A673 (cell line): ENCODE measurements around the gene RPS6KA1. TPM values are rescaled to one million over a fixed set of nuclear protein-coding genes. Genes with fewer than 3 reads are reported as not detected.

Experiments used
- BruUV-seq: library from RNA; stranded (reverse); fragments of 400-500 nt; replicated peaks from 2 replicates; lab custom pipeline; 2021; lab: Mats Ljungman, UMichigan
- CTCF ChIA-PET: fragments of 300-600 bp; sonication (Branson Sonifier 250); formaldehyde crosslinking; loops from one replicate; lab custom pipeline; 2022; ENCODE audit warnings: antibody characterized with exemption; lab: Charles Lee
- POLR2A ChIA-PET: fragments of 300-600 bp; sonication (Branson Sonifier 250); formaldehyde crosslinking; loops from one replicate; lab custom pipeline; 2022; ENCODE audit warnings: antibody characterized with exemption; ENCODE audit not compliant: low non-redundant PET; lab: Charles Lee
- DNase-seq: peaks from one replicate; pipeline ENCODE4 v3.0.0-alpha.2; 2015; ENCODE audit warnings: low spot score
- H3K27ac ChIP-seq: fragments of 200-600 bp; sonication (generic); 2 replicates; pipeline ENCODE4 v1.5.1; 2016; ENCODE audit warnings: mixed run types, low read depth, mild to moderate bottlenecking, mixed read lengths, antibody characterized with exemption, low read length; ENCODE audit not compliant: poor library complexity, severe bottlenecking
- H3K27me3 ChIP-seq: fragments of 200-600 bp; sonication (generic); replicated peaks from 2 replicates; pipeline ENCODE4 v1.6.1; 2017; ENCODE audit warnings: mixed run types, low read depth, mild to moderate bottlenecking, mixed read lengths, antibody characterized with exemption, low read length; ENCODE audit not compliant: insufficient read depth, poor library complexity
- H3K36me3 ChIP-seq: fragments of 200-600 bp; sonication (generic); 2 replicates; pipeline ENCODE4 v1.6.1; 2016; ENCODE audit warnings: mixed run types, mild to moderate bottlenecking, mixed read lengths, antibody characterized with exemption, low read length; ENCODE audit not compliant: insufficient read depth, poor library complexity, severe bottlenecking
- H3K4me1 ChIP-seq: fragments of 200-600 bp; sonication (generic); 2 replicates; pipeline ENCODE4 v1.6.1; 2017; ENCODE audit warnings: mixed run types, mild to moderate bottlenecking, mixed read lengths, antibody characterized with exemption, low read length; ENCODE audit not compliant: insufficient read depth, poor library complexity, severe bottlenecking
- H3K4me3 ChIP-seq: fragments of 200-600 bp; sonication (generic); 2 replicates; pipeline ENCODE4 v1.5.1; 2016; ENCODE audit warnings: low read depth, mixed run types, mild to moderate bottlenecking, mixed read lengths, low read length; ENCODE audit not compliant: poor library complexity, severe bottlenecking
- H3K9me3 ChIP-seq: fragments of 200-600 bp; sonication (generic); 2 replicates; pipeline ENCODE4 v1.6.1; 2016; ENCODE audit warnings: mixed run types, low read depth, mild to moderate bottlenecking, mixed read lengths, antibody characterized with exemption, low read length; ENCODE audit not compliant: poor library complexity, severe bottlenecking
- CTCF ChIP-seq: fragments of 300-800, 200-600 bp; sonication (generic); conservative IDR thresholded peaks from 2 replicates; pipeline ENCODE4 v1.5.1; 2017; ENCODE audit warnings: low read depth, mild to moderate bottlenecking, antibody characterized with exemption, low read length, moderate library complexity, mixed read lengths
- EZH2 ChIP-seq: fragments of 200-600 bp; sonication (generic); IDR thresholded peaks from 2 replicates; pipeline ENCODE4 v1.6.1; 2017; ENCODE audit warnings: borderline replicate concordance, low read depth, mild to moderate bottlenecking, mixed read lengths, antibody characterized with exemption, low read length; ENCODE audit not compliant: poor library complexity, severe bottlenecking
- intact Hi-C: fragments of 100-400 bp; cut with micrococcal nuclease; formaldehyde crosslinking; loops from one replicate; pipeline ENCODE4 v1.10.0; 2022; ENCODE audit not compliant: unreplicated experiment
- total RNA-seq: library from RNA; stranded (reverse); gene quantifications from 2 replicates; pipeline ENCODE4 v1.2.3, GENCODE V29; 2021

Gene RPS6KA1
- total RNA-seq, 1 experiment from 2014 or later, result 6.3 TPM

DNA sequence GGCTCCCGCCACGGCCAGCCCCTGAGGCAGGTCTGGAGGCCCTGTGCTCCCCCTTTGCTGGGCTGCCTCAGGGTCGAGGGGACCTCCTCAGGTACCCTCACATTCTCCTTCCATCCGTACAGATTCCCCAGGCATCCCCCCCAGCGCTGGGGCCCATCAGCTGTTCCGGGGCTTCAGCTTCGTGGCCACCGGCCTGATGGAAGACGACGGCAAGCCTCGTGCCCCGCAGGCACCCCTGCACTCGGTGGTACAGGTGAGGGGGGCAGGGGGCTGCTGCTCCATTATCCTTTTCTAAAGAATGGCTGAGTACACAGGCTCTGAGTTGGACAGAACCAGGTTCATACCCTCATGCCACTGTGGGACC, 29.1 kb downstream of the RPS6KA1 start:
- Histone ChIP-seq H3K27ac (no peak overlapping the region), H3K36me3 (no peaks in the 10 kb centered on the region), H3K4me3 (no peak overlapping the region), H3K27me3 (no peaks in the 10 kb centered on the region), H3K9me3 (no peaks in the 10 kb centered on the region), H3K4me1 (no peaks in the 10 kb centered on the region)
- ChIA-PET POLR2A (no interaction called here), CTCF (no interaction called here)
- intact Hi-C loops, result no loop called here
- no peak for TF ChIP-seq EZH2
- TF ChIP-seq CTCF, result no peak
- no TSS peak for BruUV-seq
- no peak for DNase-seq

- Histone ChIP-seq H3K27ac (no peak overlapping the region), H3K36me3 (no peaks in the 10 kb centered on the region), H3K4me1 (no peaks in the 10 kb centered on the region), H3K27me3 (no peaks in the 10 kb centered on the region), H3K9me3 (no peaks in the 10 kb centered on the region), H3K4me3 (no peak overlapping the region)
- intact Hi-C loops, result no loop called here
- DNase-seq, result no peak
- TF ChIP-seq CTCF (no peak), EZH2 (no peak)
- BruUV-seq, result no TSS peak
- ChIA-PET CTCF (interaction anchor here (1.2 kb wide), 1 partner anchor 22 kb away, joined by 3 read pairs; no protein-coding TSS in a partner anchor), POLR2A (no interaction called here)
Measured at GRCh38 chr1:26560403-26560780, 30.8 kb downstream of the RPS6KA1 start.

DNA sequence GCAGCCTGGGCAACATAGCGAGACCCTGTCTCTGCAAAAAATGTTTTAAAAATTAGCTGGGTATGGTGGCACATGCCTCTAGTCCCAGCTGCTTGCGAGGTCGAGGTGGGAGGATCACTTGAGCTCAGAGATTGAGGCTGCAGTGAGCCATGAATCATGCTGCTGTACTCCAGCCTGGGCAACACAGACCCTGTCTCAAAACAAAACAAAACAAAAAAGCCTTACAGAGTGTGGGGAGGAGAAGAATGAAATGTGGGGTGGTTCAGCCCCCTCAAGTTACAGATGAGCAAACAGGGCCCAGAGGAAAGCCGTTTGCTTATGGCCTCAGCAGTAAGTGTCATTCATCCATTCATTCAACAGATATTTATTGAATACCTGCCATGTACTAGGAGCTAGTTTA, 40.7 kb downstream of the RPS6KA1 start:
- TF ChIP-seq EZH2, result no peak
- H3K4me1 ChIP-seq, result no peaks in the 10 kb centered on the region
- no peak overlapping the region for H3K4me3 ChIP-seq
- no TSS peak for BruUV-seq
- H3K27me3 ChIP-seq, result no peaks in the 10 kb centered on the region
- no peaks in the 10 kb centered on the region for H3K36me3 ChIP-seq
- intact Hi-C loops, result no loop called here
- H3K27ac ChIP-seq, result no peak overlapping the region
- POLR2A ChIA-PET, result no interaction called here
- H3K9me3 ChIP-seq, result no peaks in the 10 kb centered on the region
- CTCF ChIA-PET, result no interaction called here
- no peak for DNase-seq

- ChIA-PET CTCF (no interaction called here), POLR2A (no interaction called here)
- BruUV-seq, result no TSS peak
- TF ChIP-seq CTCF (no peak), EZH2 (no peak)
- intact Hi-C loops, result no loop called here
- Histone ChIP-seq H3K9me3 (no peaks in the 10 kb centered on the region), H3K4me1 (no peaks in the 10 kb centered on the region), H3K36me3 (no peaks in the 10 kb centered on the region), H3K4me3 (no peak overlapping the region), H3K27ac (no peak overlapping the region), H3K27me3 (no peaks in the 10 kb centered on the region)
- no peak for DNase-seq
Measured at GRCh38 chr1:26571381-26571780, 41.8 kb downstream of the RPS6KA1 start.
